Colon (tissue), 2 donors: ENCODE data around the gene FYN.
"Not testable (repeated sequence)": the region's sequence is repeated elsewhere in the genome, so short reads cannot be mapped to it uniquely, and the experiment has no call there.

Experiments used
- FAIRE-seq: peaks from 2 replicates; lab custom pipeline; 2012; peaks lifted over from hg19 to GRCh38; lab: Jason Lieb, UNC
- donor health status: control.
- donor health status: control.

FYN gene

GRCh38 chr6:111873178-111874024 lies at the start of gene FYN:
Gene FYN (minus strand): TSS chr6:111873452. CDS start chr6:111720051, 153,401 bp downstream.
- FAIRE-seq, result no peak

DNA sequence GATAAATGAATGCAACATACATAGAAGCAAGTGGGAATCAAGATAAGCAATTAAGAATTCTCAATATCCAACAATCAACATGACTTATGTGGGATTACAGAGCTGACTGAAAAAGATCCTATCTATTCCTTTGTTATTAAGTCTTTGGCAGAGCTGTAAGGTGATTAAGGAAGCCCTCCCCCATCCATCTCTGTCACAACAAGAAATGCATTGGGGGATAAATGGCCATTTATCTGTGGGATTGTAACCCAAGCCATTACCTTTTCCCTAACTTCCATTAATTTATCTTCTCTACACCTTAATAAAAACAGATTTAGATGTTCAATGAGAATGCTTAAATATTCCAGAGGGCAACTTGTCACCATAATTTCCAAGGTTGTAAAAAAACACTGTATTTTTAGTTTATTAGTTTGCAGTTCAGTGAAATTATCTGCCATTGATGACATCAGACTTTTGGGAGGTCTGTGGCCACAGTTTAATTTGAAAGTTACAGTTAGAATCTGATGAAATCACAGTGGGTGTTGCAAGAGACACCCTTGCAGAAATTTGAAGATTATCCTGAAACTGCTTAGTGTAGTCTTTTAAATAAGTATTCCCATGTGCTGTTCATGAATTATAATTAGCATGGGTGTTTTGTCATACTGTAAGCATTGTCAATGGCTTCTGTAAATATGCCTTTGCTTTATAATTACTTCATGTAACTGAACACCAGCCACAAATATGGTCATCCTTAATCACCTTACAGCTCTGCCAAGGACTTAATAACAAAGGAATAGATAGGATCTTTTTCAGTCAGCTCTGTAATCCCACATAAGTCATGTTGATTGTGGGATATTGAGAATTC lies 49.4 kb upstream of the FYN start:
- FAIRE-seq, result no peak

- no peak for FAIRE-seq
Observed at GRCh38 chr6:111921103-111921502, 47.9 kb upstream of the FYN start.

DNA sequence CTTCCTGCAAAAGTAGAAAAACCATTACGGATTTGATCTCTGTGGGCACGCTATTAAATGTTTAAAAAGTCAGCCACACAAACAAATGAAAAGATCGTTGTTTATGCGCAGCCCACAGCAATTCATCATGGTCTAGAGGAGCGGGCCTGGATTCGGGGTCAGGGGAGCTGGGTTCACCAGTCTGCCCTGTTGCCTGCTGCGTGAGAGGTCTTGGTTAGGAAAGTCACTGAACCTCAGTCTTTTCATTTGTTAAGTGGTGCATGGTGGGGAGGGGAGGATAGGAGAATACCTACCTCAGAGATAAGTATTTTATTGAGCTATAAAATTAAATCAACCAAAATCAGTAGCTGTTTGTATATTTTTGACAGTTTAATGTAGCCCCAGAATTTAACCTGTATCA lies 47.3 kb upstream of the FYN start:
- FAIRE-seq, result no peak

GRCh38 chr6:111918825-111919224 lies 45.6 kb upstream of the FYN start:
- FAIRE-seq, result no peak

GRCh38 chr6:111916747-111917146 lies 43.5 kb upstream of the FYN start:
- FAIRE-seq, result no peak

DNA sequence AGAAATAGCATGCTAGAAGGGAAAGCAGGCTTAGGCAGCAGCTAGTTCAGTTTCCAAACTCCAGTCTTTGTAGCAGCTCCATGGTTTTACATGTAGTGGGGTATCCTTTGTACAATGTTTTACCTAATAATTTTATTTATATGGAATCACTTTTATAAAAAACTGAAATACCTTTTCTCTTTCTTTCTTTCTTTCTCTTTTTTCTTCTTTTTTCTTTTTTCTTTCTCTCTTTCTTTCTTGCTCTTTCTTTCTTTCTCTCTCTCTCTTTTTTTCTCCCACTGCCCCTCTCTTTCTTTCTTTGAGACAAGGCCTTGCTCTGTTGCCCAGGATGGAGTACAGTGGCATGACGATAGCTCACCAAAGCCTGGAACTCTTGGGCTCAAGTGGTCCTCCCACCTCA lies 41.4 kb upstream of the FYN start:
- FAIRE-seq, result no peak

DNA sequence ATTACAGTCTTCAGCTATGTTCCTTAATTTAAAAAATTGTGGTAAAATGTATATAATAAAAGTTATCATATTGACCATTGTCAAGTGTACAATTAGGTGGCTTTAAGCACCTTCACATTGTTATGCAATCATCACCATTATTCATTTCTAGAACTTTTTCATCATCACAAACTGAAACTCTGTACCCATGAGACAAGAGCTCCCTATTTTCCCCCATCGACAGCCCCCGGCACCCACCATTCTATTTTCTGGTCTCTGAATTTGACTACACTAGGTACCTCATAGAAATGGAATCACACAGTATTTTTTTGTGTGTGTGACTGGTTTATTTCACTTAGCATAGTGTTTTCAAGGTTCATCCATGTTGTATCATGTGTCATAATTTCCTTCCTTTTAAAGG lies 39.7 kb upstream of the FYN start:
- no peak for FAIRE-seq

- FAIRE-seq, result no peak
Observed at GRCh38 chr6:111911428-111911827, 38.2 kb upstream of the FYN start.

- FAIRE-seq, result no peak
Observed at GRCh38 chr6:111909238-111909637, 36.0 kb upstream of the FYN start.

DNA sequence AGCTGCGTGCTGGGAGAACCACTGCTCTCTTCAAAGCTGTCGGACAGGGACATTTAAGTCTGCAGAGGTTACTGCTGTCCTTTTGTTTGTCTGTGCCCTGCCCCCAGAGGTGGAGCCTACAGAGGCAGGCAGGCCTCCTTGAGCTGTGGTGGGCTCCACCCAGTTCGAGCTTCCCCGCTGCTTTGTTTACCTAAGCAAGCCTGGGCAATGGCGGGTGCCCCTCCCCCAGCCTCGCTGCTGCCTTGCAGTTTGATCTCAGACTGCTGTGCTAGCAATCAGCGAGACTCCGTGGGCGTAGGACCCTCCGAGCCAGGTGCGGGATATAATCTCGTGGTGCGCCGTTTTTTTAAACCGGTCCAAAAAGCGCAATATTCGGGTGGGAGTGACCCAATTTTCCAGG lies 35.1 kb upstream of the FYN start:
- not testable (repeated sequence) for FAIRE-seq

DNA sequence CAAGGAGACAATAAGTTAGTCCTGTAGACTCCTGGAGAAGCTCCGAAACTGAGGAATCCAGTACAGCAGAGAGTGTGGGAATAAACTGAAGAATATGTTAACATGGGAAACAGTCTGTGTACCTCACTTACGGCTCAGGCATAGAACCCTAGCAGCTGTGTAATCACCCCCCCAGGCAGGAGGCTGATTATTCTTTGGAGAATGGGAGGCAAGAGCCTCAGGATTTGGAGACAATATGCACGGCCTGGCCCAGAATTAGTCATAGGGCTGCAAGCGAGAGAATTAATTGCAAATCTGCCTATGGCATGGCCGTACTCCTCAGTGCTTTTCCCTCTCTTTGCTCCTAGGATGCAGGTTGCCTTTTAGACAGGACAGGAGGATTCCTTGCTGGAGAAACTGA lies 27.5 kb upstream of the FYN start:
- no peak for FAIRE-seq

- FAIRE-seq, result no peak
Observed at GRCh38 chr6:111899531-111899930, 26.3 kb upstream of the FYN start.

DNA sequence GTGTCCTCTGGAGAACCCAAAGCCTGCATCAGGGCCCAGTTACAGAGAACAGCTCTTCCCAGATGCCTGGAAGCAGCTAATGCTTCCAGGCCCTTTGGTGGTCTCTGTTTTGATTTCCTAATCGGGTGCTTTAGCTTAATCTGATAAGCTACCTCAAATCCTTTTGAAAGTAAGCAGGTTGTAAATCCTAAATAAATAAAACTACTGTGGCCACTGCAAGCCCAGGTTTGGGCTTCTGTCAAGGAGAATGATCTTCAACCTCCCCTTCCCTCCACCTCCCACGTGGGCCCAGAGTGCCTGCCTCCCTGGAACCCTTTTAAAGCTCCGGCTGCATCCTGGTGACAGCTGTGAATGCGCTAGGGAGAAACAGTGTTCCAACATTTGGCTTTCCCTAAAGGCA lies 25.2 kb upstream of the FYN start:
- no peak for FAIRE-seq

DNA sequence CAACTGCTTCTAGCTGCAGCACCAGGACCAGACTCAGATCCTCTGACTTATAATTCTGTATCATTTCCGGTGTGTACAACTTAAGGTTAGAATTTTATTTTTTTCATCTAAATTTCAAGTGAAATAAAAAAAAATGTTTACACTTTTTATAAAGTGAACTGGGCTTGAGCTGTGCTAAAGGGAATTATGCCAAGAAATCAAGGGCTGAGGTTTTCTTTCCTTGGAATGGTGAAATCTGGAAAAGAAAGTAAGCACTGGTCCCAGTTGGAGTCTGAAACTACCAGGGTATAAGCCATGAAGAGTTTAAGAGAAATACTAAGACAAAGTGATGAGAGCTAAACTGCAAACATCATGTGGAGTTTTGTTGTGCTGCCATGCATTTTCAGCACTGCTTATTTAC lies 21.7 kb upstream of the FYN start:
- no peak for FAIRE-seq

GRCh38 chr6:111894272-111894671 lies 21.0 kb upstream of the FYN start:
- no peak for FAIRE-seq

DNA sequence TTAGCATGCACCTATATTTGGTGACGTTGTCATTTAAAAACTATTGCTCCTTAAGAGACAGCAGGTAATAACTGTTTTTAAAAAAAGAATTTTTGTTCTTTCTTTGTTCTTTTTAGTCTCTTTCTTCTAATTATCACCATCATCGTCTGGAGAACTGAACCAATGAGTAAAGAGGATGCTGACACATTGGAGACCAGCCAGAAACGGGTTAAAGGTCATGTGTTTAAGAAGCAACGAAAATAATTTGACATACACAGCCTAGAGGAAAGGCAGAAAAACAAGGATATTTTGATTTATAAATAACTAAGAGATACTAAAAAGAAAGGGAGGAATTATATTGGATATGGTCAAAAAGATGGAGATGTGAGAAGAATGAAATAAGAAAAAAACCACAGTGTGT lies 19.2 kb upstream of the FYN start:
- no peak for FAIRE-seq

DNA sequence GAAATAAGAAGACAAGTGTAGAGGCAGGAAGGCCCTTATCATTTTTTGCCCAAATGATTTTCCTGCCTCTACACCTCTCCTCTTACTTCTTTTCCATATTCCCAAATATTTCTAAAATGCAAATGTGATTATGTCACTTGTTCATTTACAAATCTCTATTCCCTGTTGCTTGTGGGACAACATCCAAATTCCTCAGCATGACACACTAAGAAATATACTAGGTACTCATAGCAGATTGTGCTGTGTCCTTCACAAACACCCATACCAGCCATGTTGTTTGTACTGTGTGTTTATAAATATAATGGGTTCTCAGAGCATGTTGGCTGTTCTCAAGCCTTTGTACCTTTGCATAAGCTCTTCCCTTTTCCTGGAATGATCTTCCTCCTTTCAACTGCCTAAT lies 17.7 kb upstream of the FYN start:
- no peak for FAIRE-seq

DNA sequence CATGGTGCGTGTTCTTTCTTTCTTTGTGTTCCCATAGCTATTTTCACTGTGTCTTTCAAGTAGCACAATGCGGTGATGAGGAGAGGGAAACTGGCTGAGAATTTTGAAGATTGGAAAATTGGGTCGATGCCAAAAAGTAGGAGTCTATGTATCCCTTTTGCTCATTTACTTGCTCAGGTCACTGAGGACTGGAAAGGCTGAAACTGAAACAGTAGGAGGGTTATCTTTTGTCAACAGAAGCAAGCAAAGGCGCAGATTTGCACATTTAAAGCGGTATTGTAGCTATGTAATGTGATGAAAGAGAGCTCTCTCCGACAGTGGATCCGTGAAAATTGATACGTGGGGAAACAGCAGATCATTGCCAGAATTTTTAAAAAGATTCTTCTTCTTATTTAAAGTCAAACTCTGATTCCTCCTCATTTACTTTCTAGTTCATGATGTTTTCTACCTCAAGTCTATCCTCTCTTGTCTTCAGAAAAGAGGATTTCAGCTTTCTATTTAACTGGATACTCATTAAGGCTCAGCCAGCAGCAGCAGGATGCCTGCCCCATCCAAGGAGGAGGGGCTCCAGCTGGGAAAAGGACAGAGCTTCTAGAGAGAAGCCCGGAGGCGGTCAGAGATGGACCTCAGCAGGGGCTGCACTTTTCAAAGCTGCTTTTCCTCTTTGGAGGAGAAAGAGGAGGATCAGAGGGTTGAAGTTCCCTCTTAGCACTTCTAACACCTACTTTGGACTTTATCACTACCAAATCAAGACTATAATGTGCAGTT lies 15.9 kb upstream of the FYN start:
- no peak for FAIRE-seq

DNA sequence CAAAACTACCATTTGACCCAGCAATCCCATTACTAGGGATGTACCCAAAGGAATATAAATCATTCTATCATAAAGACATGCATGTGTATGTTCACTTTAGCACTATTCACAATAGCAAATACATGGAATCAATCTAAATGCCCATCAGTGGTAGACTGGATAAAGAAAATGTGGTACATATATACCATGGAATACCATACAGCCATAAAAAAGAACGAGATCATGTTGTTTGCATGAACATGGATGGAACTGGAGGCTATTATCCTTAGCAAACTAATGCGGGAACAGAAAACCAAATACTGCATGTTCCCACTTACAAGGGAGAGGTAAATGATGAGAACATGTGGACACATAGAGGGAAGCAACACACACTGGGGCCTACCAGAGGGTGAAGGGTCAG lies 13.5 kb upstream of the FYN start:
- not testable (repeated sequence) for FAIRE-seq

- FAIRE-seq, result no peak
Observed at GRCh38 chr6:111885373-111886027, 12.2 kb upstream of the FYN start.

GRCh38 chr6:111884068-111884467 lies 10.8 kb upstream of the FYN start:
- no peak for FAIRE-seq
